ENCODE measurements around the gene KIF25.
"Not testable (repeated sequence)": the region's sequence is repeated elsewhere in the genome, so short reads cannot be mapped to it uniquely, and the experiment has no call there.

The KIF25 gene

GRCh38 chr6:167970230-167970629 is 27.2 kb upstream of the KIF25 start:
- Histone ChIP-seq H3K9me3 (ENCODE audit: severe bottlenecking) (no peaks in the 10 kb centered on the region), H3K27ac (no peak overlapping the region), H3K27me3 (ENCODE audit: insufficient read depth, low read depth, severe bottlenecking) (no peaks in the 10 kb centered on the region), H3K4me3 (ENCODE audit: low read depth, low read length) (no peak overlapping the region), H3K36me3 (peaks cover 32% of the 10 kb centered on the region)
- no peak for TF ChIP-seq CTCF (IDR thresholded peaks at IDR 0.05; ENCODE audit: low read depth, low read length)
- no peak for DNase-seq

GRCh38 chr6:167972193-167972592 is 25.3 kb upstream of the KIF25 start:
- DNase-seq = no peak
- Histone ChIP-seq H3K27ac (no peak overlapping the region), H3K4me3 (ENCODE audit: low read depth, low read length) (no peak overlapping the region), H3K27me3 (ENCODE audit: insufficient read depth, low read depth, severe bottlenecking) (no peaks in the 10 kb centered on the region), H3K9me3 (ENCODE audit: severe bottlenecking) (no peaks in the 10 kb centered on the region), H3K36me3 (peaks cover 20% of the 10 kb centered on the region)
- no peak for TF ChIP-seq CTCF (IDR thresholded peaks at IDR 0.05; ENCODE audit: low read depth, low read length)

GRCh38 chr6:167973148-167973885 is 24.2 kb upstream of the KIF25 start:
- no peak for TF ChIP-seq CTCF (IDR thresholded peaks at IDR 0.05; ENCODE audit: low read depth, low read length)
- Histone ChIP-seq H3K36me3 (peaks cover 19% of the 10 kb centered on the region), H3K4me3 (ENCODE audit: low read depth, low read length) (no peak overlapping the region), H3K9me3 (ENCODE audit: severe bottlenecking) (no peaks in the 10 kb centered on the region), H3K27ac (no peak overlapping the region), H3K27me3 (ENCODE audit: insufficient read depth, low read depth, severe bottlenecking) (no peaks in the 10 kb centered on the region)
- DNase-seq = no peak

- TF ChIP-seq CTCF (IDR thresholded peaks at IDR 0.05; ENCODE audit: low read depth, low read length) = no peak
- no peak overlapping the region for H3K27ac ChIP-seq
- DNase-seq = no peak
- H3K27me3 ChIP-seq (ENCODE audit: insufficient read depth, low read depth, severe bottlenecking) = no peaks in the 10 kb centered on the region
- H3K36me3 ChIP-seq = peaks cover 6% of the 10 kb centered on the region
- no peak overlapping the region for H3K4me3 ChIP-seq (ENCODE audit: low read depth, low read length)
- no peaks in the 10 kb centered on the region for H3K9me3 ChIP-seq (ENCODE audit: severe bottlenecking)
Measured at GRCh38 chr6:167974640-167975344, 22.7 kb upstream of the KIF25 start.

- Histone ChIP-seq H3K36me3 (no peaks in the 10 kb centered on the region; the same call in 1 of the 2 replicates), H3K9me3 (ENCODE audit: severe bottlenecking) (no peaks in the 10 kb centered on the region), H3K27ac (no peak overlapping the region), H3K27me3 (ENCODE audit: insufficient read depth, low read depth, severe bottlenecking) (no peaks in the 10 kb centered on the region), H3K4me3 (ENCODE audit: low read depth, low read length) (no peak overlapping the region)
- DNase-seq = no peak
- no peak for TF ChIP-seq CTCF (IDR thresholded peaks at IDR 0.05; ENCODE audit: low read depth, low read length)
Measured at GRCh38 chr6:167975458-167975857, 22.0 kb upstream of the KIF25 start.

GRCh38 chr6:167976116-167976657 is 21.3 kb upstream of the KIF25 start:
- DNase-seq; H3K27me3 ChIP-seq (ENCODE audit: insufficient read depth, low read depth, severe bottlenecking); H3K9me3 ChIP-seq (ENCODE audit: severe bottlenecking); H3K4me3 ChIP-seq (ENCODE audit: low read depth, low read length); H3K36me3 ChIP-seq; H3K27ac ChIP-seq: not testable (repeated sequence)

All from WERI-Rb-1 (cell line).